ENCODE results near the gene MRGPRX2.

The MRGPRX2 gene

GRCh38 chr11:19077965-19078364, 17.4 kb upstream of the MRGPRX2 start:
- Histone ChIP-seq H3K9me3 (ENCODE audit: control insufficient read depth in 1 of 2, low read length in 2 of 2) (no peaks in the 10 kb centered on the region), H3K4me1 (ENCODE audit: control insufficient read depth in 1 of 2, insufficient read depth in 2 of 2, low read length in 2 of 2) (peaks cover 4 to 14% of the 10 kb centered on the region in 2 donors), H3K36me3 (ENCODE audit: control insufficient read depth in 1 of 2, insufficient read depth in 2 of 2, low read length in 2 of 2) (no peaks in the 10 kb centered on the region), H3K27me3 (ENCODE audit: control insufficient read depth in 1 of 2, insufficient read depth in 2 of 2, low read length in 2 of 2) (no peaks in the 10 kb centered on the region), H3K4me3 (ENCODE audit: low read depth in 1 of 2, low read length in 2 of 2) (no peak overlapping the region), H3K9ac (ENCODE audit: low read depth in 1 of 2, low read length in 2 of 2) (no peak overlapping the region), H3K27ac (ENCODE audit: low read depth, low read length) (no peak overlapping the region)

DNA sequence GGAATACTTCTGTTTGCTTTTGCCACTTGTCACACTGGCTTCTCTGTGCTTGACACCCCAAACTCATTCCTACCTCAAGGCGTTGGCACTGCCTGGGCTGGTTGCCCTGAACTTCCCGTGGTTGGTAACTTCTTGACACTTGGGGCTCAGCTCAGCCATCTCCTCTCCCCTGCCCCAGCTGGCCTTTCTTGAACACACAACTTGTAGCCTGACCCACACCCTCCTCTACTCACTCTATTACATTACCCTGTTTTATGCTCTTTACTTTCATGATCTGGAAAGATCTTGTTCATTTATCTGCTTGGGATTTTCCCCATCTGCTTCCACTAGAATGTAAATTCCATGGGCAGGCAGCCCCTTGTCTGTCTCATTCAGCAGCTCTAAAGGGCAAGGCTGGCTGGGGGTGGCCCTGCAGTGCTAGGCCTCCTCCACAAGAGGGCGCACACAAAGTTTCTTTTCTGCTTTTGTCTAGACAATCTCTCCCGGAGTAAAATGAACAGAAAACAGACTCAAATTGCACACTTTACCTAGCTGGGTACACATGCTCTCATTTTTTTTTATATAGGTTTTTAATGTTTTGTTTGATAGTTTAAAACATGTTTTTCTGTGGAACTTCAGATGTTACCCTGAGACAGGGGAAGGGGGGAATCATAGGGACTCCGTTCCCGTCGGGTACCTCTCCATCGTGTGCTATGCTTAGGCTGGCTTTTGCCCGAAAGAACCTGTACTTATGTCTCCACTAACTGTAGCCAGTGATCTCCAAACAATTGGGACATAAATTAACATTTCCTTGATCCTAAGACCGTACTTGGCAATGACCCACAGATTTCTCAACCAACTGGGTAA, 16.4 kb upstream of the MRGPRX2 start:
- Histone ChIP-seq H3K27me3 (ENCODE audit: control insufficient read depth in 1 of 2, insufficient read depth in 2 of 2, low read length in 2 of 2) (no peaks in the 10 kb centered on the region), H3K36me3 (ENCODE audit: control insufficient read depth in 1 of 2, insufficient read depth in 2 of 2, low read length in 2 of 2) (no peaks in the 10 kb centered on the region), H3K4me3 (ENCODE audit: low read depth in 1 of 2, low read length in 2 of 2) (no peak overlapping the region), H3K4me1 (ENCODE audit: control insufficient read depth in 1 of 2, insufficient read depth in 2 of 2, low read length in 2 of 2) (peaks cover 13 to 24% of the 10 kb centered on the region in 2 donors), H3K9ac (ENCODE audit: low read depth in 1 of 2, low read length in 2 of 2) (no peak overlapping the region), H3K27ac (ENCODE audit: low read depth, low read length) (no peak overlapping the region), H3K9me3 (ENCODE audit: control insufficient read depth in 1 of 2, low read length in 2 of 2) (no peaks in the 10 kb centered on the region)

- no peaks in the 10 kb centered on the region for H3K36me3 ChIP-seq (ENCODE audit: control insufficient read depth in 1 of 2, insufficient read depth in 2 of 2, low read length in 2 of 2)
- H3K27ac ChIP-seq (ENCODE audit: low read depth, low read length): no peak overlapping the region
- no peak overlapping the region for H3K9ac ChIP-seq (ENCODE audit: low read depth in 1 of 2, low read length in 2 of 2)
- H3K4me1 ChIP-seq (ENCODE audit: control insufficient read depth in 1 of 2, insufficient read depth in 2 of 2, low read length in 2 of 2): peaks cover 17 to 31% of the 10 kb centered on the region in 2 donors
- no peak overlapping the region for H3K4me3 ChIP-seq (ENCODE audit: low read depth in 1 of 2, low read length in 2 of 2)
- H3K27me3 ChIP-seq (ENCODE audit: control insufficient read depth in 1 of 2, insufficient read depth in 2 of 2, low read length in 2 of 2): no peaks in the 10 kb centered on the region
- H3K9me3 ChIP-seq (ENCODE audit: control insufficient read depth in 1 of 2, low read length in 2 of 2): no peaks in the 10 kb centered on the region
Measured at GRCh38 chr11:19075636-19076035, 15.1 kb upstream of the MRGPRX2 start.

DNA sequence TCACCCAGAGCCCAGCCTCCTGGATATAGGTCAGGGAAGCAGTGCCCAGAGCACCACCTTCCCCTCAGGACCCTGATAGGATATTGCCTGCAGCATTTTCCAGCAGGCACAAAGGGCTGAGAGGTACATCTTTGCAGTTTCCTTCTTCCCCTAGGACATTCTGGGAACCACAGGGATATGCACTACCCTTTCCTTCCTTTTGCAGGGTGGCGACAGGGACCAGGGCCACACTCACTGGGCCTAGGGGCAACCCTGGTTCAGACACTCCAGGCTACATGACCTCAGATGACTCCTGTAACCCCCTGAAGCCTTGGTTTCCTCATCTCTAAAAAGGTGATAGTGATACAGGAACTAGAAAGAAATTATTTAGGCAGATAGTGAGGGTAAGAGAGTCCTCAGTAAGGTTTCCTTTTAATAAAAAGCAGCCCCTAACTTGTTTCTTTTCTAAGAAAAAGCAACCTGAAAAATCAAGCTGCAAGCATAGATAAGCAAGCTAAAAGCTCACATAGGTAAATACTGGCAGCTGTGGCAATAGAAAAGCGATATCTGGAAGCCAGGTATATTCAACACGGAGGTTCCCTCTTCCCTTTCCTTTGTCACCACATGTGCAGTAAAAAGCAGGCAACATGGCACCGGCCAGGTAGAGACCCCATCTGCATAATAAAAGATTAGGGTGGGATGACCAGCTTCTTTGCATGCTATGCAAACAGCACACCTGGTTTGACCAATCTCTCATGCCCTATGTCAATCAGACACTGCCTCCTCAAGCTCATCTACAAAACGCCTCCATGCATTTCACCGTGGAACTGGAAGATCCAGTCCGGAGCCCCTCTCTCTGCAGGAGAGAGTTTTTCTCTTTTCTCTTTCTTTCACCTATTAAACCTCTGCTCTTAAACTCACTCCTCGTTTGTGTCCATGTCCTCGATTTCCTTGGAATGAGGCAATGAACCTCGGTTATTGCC, 13.2 kb upstream of the MRGPRX2 start:
- H3K4me3 ChIP-seq (ENCODE audit: low read depth in 1 of 2, low read length in 2 of 2): no peak overlapping the region
- no peaks in the 10 kb centered on the region for H3K9me3 ChIP-seq (ENCODE audit: control insufficient read depth in 1 of 2, low read length in 2 of 2)
- H3K36me3 ChIP-seq (ENCODE audit: control insufficient read depth in 1 of 2, insufficient read depth in 2 of 2, low read length in 2 of 2): no peaks in the 10 kb centered on the region
- H3K9ac ChIP-seq (ENCODE audit: low read depth in 1 of 2, low read length in 2 of 2): no peak overlapping the region
- H3K27me3 ChIP-seq (ENCODE audit: control insufficient read depth in 1 of 2, insufficient read depth in 2 of 2, low read length in 2 of 2): no peaks in the 10 kb centered on the region
- H3K4me1 ChIP-seq (ENCODE audit: control insufficient read depth in 1 of 2, insufficient read depth in 2 of 2, low read length in 2 of 2): peaks cover 17 to 31% of the 10 kb centered on the region in 2 donors
- no peak overlapping the region for H3K27ac ChIP-seq (ENCODE audit: low read depth, low read length)

DNA sequence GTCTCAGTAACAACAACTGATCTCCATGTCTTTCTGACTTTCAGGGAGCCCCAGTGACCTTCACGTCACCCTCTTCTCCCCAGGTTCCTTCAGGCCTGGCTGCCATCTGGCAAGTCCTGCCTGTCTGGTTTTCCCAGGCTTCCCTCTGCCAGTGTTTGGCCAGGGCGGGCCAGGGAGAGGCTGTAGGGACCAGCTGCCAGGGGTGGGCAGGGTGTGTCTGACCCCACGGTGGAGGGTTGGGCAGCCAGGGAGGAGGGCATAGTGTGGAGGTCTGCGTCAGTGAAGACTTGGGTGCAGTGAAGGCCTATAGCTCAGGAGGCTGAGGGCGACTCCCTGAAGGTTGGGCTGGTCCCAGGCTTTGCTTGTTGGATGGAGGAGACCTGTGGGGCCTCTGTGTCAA, 11.9 kb upstream of the MRGPRX2 start:
- no peak overlapping the region for H3K27ac ChIP-seq (ENCODE audit: low read depth, low read length)
- H3K9me3 ChIP-seq (ENCODE audit: control insufficient read depth in 1 of 2, low read length in 2 of 2): no peaks in the 10 kb centered on the region
- no peaks in the 10 kb centered on the region for H3K36me3 ChIP-seq (ENCODE audit: control insufficient read depth in 1 of 2, insufficient read depth in 2 of 2, low read length in 2 of 2)
- H3K4me3 ChIP-seq (ENCODE audit: low read depth in 1 of 2, low read length in 2 of 2): no peak overlapping the region
- H3K27me3 ChIP-seq (ENCODE audit: control insufficient read depth in 1 of 2, insufficient read depth in 2 of 2, low read length in 2 of 2): no peaks in the 10 kb centered on the region
- no peak overlapping the region for H3K9ac ChIP-seq (ENCODE audit: low read depth in 1 of 2, low read length in 2 of 2)
- H3K4me1 ChIP-seq (ENCODE audit: control insufficient read depth in 1 of 2, insufficient read depth in 2 of 2, low read length in 2 of 2): peaks cover 17 to 31% of the 10 kb centered on the region in 2 donors

DNA sequence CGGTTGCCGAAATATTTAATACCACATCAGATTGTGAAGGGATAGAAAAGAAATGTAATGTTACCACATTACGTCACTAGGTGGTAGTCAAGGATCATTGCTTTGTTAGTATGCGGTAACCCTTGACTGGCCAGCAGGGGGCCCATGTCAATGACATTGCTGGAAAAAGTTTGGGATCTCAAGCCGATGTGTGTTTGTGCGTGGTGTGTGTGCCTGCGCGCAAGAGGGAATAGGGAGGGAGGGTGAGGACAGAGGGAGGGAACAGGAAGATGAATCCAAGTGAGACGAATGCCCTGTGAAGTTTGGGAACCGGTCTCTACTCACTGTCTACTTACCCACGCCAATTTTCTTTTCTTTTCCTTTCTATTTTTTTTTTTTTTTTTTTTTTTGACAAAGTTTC, 10.7 kb upstream of the MRGPRX2 start:
- Histone ChIP-seq H3K27me3 (ENCODE audit: control insufficient read depth in 1 of 2, insufficient read depth in 2 of 2, low read length in 2 of 2) (no peaks in the 10 kb centered on the region), H3K27ac (ENCODE audit: low read depth, low read length) (no peak overlapping the region), H3K9ac (ENCODE audit: low read depth in 1 of 2, low read length in 2 of 2) (no peak overlapping the region), H3K4me1 (ENCODE audit: control insufficient read depth in 1 of 2, insufficient read depth in 2 of 2, low read length in 2 of 2) (peaks cover 17 to 25% of the 10 kb centered on the region in 2 donors), H3K9me3 (ENCODE audit: control insufficient read depth in 1 of 2, low read length in 2 of 2) (no peaks in the 10 kb centered on the region), H3K36me3 (ENCODE audit: control insufficient read depth in 1 of 2, insufficient read depth in 2 of 2, low read length in 2 of 2) (no peaks in the 10 kb centered on the region), H3K4me3 (ENCODE audit: low read depth in 1 of 2, low read length in 2 of 2) (peak overlapping the region in 1 of 2 donors; percentile 30)

DNA sequence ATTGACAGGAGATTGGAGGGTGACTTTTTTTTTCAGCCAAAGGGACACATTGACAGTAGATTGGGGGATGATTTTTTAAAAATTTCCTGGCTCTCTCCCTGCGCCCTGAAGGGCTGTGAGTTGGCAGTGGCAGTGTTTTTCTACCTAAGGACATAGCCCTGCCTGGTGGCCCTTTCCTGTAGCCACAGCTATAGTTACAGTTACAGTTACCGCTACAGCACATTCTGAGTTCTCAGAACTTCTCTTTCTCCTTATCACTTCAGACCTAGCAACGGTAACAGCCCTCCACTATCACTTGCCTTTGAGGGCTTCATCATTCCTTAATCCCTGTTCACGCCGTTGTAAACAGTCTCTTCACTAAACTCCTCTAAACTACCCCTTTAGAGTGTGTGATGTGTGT, 684 bp downstream of the MRGPRX2 start:
- H3K4me3 ChIP-seq (ENCODE audit: low read depth in 1 of 2, low read length in 2 of 2): no peak overlapping the region
- H3K4me1 ChIP-seq (ENCODE audit: control insufficient read depth in 1 of 2, insufficient read depth in 2 of 2, low read length in 2 of 2): no peaks in the 10 kb centered on the region
- H3K9ac ChIP-seq (ENCODE audit: low read depth in 1 of 2, low read length in 2 of 2): no peak overlapping the region
- no peak overlapping the region for H3K27ac ChIP-seq (ENCODE audit: low read depth, low read length)
- H3K36me3 ChIP-seq (ENCODE audit: control insufficient read depth in 1 of 2, insufficient read depth in 2 of 2, low read length in 2 of 2): no peaks in the 10 kb centered on the region
- no peaks in the 10 kb centered on the region for H3K9me3 ChIP-seq (ENCODE audit: control insufficient read depth in 1 of 2, low read length in 2 of 2)
- no peaks in the 10 kb centered on the region for H3K27me3 ChIP-seq (ENCODE audit: control insufficient read depth in 1 of 2, insufficient read depth in 2 of 2, low read length in 2 of 2)

DNA sequence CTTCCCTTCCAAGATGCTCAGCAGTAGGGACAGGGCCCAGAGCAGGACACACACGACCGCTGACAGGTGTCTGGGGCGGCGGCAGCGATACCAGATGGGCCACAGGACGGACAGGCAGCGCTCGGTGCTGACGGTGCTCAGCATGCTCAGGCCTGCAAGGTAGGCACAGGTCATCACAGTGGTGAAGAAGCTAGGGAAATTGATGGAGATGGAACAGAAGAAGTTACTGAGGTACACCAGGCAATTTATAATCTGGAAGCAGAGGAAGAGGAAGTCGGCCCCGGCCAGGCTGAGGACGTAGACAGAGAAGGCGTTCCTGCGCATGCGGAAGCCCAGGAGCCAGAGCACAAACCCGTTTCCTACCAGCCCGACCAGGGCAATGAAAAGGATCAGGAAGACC, 4.6 kb downstream of the MRGPRX2 start:
- H3K4me3 ChIP-seq (ENCODE audit: low read depth in 1 of 2, low read length in 2 of 2): no peak overlapping the region
- H3K9ac ChIP-seq (ENCODE audit: low read depth in 1 of 2, low read length in 2 of 2): no peak overlapping the region
- H3K36me3 ChIP-seq (ENCODE audit: control insufficient read depth in 1 of 2, insufficient read depth in 2 of 2, low read length in 2 of 2): no peaks in the 10 kb centered on the region
- no peaks in the 10 kb centered on the region for H3K27me3 ChIP-seq (ENCODE audit: control insufficient read depth in 1 of 2, insufficient read depth in 2 of 2, low read length in 2 of 2)
- no peak overlapping the region for H3K27ac ChIP-seq (ENCODE audit: low read depth, low read length)
- H3K4me1 ChIP-seq (ENCODE audit: control insufficient read depth in 1 of 2, insufficient read depth in 2 of 2, low read length in 2 of 2): no peaks in the 10 kb centered on the region
- no peaks in the 10 kb centered on the region for H3K9me3 ChIP-seq (ENCODE audit: control insufficient read depth in 1 of 2, low read length in 2 of 2)

DNA sequence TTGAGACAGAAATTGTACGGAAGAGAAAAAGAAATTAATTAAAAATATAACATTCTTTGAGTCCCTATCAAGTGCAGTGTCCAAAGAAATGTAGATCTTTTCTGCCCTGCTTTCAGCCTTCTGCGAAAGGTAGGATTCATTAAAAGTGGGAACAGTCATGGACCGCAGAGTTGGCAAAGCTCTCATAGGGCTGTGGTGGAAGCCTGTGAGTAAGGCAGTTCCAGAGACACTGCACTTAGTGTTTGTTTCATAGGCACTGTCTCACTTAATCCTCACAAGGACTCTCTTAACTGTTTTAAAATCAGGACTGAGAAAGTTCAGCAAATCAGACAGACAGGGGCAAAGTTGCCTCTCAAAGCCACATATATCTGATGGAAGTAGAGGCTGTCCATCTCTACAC, 5.5 kb downstream of the MRGPRX2 start:
- Histone ChIP-seq H3K36me3 (ENCODE audit: control insufficient read depth in 1 of 2, insufficient read depth in 2 of 2, low read length in 2 of 2) (no peaks in the 10 kb centered on the region), H3K9ac (ENCODE audit: low read depth in 1 of 2, low read length in 2 of 2) (no peak overlapping the region), H3K9me3 (ENCODE audit: control insufficient read depth in 1 of 2, low read length in 2 of 2) (no peaks in the 10 kb centered on the region), H3K4me3 (ENCODE audit: low read depth in 1 of 2, low read length in 2 of 2) (no peak overlapping the region), H3K27ac (ENCODE audit: low read depth, low read length) (no peak overlapping the region), H3K4me1 (ENCODE audit: control insufficient read depth in 1 of 2, insufficient read depth in 2 of 2, low read length in 2 of 2) (no peaks in the 10 kb centered on the region), H3K27me3 (ENCODE audit: control insufficient read depth in 1 of 2, insufficient read depth in 2 of 2, low read length in 2 of 2) (no peaks in the 10 kb centered on the region)

DNA sequence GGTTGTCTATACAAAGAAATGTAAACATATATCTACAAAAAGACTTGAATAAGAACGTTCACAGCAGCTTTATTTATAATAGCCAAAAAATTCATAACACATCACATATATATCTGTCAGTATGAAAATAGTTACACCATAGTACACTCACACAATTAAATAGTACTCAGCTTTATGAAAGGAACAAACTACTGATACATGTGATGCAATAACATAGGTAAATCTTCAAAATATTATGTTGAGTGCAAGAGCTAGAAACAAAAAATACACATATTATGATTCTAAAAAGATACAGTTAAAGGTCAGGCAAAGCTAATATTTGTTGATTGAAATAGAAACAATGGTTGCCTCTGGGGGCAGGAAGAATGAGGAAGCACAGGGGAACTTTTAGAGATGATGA, 6.6 kb downstream of the MRGPRX2 start:
- H3K4me1 ChIP-seq (ENCODE audit: control insufficient read depth in 1 of 2, insufficient read depth in 2 of 2, low read length in 2 of 2): no peaks in the 10 kb centered on the region
- no peak overlapping the region for H3K9ac ChIP-seq (ENCODE audit: low read depth in 1 of 2, low read length in 2 of 2)
- no peak overlapping the region for H3K27ac ChIP-seq (ENCODE audit: low read depth, low read length)
- no peaks in the 10 kb centered on the region for H3K27me3 ChIP-seq (ENCODE audit: control insufficient read depth in 1 of 2, insufficient read depth in 2 of 2, low read length in 2 of 2)
- H3K9me3 ChIP-seq (ENCODE audit: control insufficient read depth in 1 of 2, low read length in 2 of 2): no peaks in the 10 kb centered on the region
- no peaks in the 10 kb centered on the region for H3K36me3 ChIP-seq (ENCODE audit: control insufficient read depth in 1 of 2, insufficient read depth in 2 of 2, low read length in 2 of 2)
- no peak overlapping the region for H3K4me3 ChIP-seq (ENCODE audit: low read depth in 1 of 2, low read length in 2 of 2)
